Measurements from ENCODE around the gene SCUBE2.

SCUBE2 gene

GRCh38 chr11:9071692-9072091 is 19.7 kb downstream of the SCUBE2 start:
- no peaks in the 10 kb centered on the region for H3K9me3 Mint-ChIP-seq

GRCh38 chr11:9070749-9071491 is 20.5 kb downstream of the SCUBE2 start:
- Mint-ChIP-seq H3K27ac (no peak overlapping the region), H3K4me3 (no peak overlapping the region), H3K36me3 (ENCODE audit: low read depth) (no peaks in the 10 kb centered on the region), H3K4me1 (ENCODE audit: low read depth) (no peaks in the 10 kb centered on the region), H3K9me3 (no peaks in the 10 kb centered on the region), H3K27me3 (peaks cover 15% of the 10 kb centered on the region)

More at GRCh38 chr11:9071692-9072091, 19.7 kb downstream of the SCUBE2 start:
- Mint-ChIP-seq H3K4me3 (no peak overlapping the region), H3K27me3 (peaks cover 16% of the 10 kb centered on the region), H3K36me3 (ENCODE audit: low read depth) (no peaks in the 10 kb centered on the region), H3K4me1 (ENCODE audit: low read depth) (no peaks in the 10 kb centered on the region), H3K27ac (no peak overlapping the region)

- H3K4me1 Mint-ChIP-seq (ENCODE audit: low read depth): no peaks in the 10 kb centered on the region
- H3K27me3 Mint-ChIP-seq: peaks cover 12% of the 10 kb centered on the region
- no peaks in the 10 kb centered on the region for H3K9me3 Mint-ChIP-seq
- H3K4me3 Mint-ChIP-seq: no peak overlapping the region
- no peak overlapping the region for H3K27ac Mint-ChIP-seq
- no peaks in the 10 kb centered on the region for H3K36me3 Mint-ChIP-seq (ENCODE audit: low read depth)
These were observed 21.4 kb downstream of the SCUBE2 start for GRCh38 chr11:9069862-9070470.

- no peaks in the 10 kb centered on the region for H3K4me1 Mint-ChIP-seq (ENCODE audit: low read depth)
- H3K36me3 Mint-ChIP-seq (ENCODE audit: low read depth): no peaks in the 10 kb centered on the region
- H3K27me3 Mint-ChIP-seq: peaks cover 12% of the 10 kb centered on the region
- no peak overlapping the region for H3K4me3 Mint-ChIP-seq
- no peaks in the 10 kb centered on the region for H3K9me3 Mint-ChIP-seq
- no peak overlapping the region for H3K27ac Mint-ChIP-seq
These were observed 22.1 kb downstream of the SCUBE2 start for GRCh38 chr11:9069256-9069655.

- Mint-ChIP-seq H3K9me3 (no peaks in the 10 kb centered on the region), H3K36me3 (ENCODE audit: low read depth) (no peaks in the 10 kb centered on the region), H3K4me1 (ENCODE audit: low read depth) (no peaks in the 10 kb centered on the region), H3K27ac (no peak overlapping the region), H3K27me3 (peaks cover 14% of the 10 kb centered on the region), H3K4me3 (no peak overlapping the region)
These were observed 24.9 kb downstream of the SCUBE2 start for GRCh38 chr11:9066433-9066925.

GRCh38 chr11:9065607-9066432 is 25.6 kb downstream of the SCUBE2 start:
- no peak overlapping the region for H3K27ac Mint-ChIP-seq
- H3K4me3 Mint-ChIP-seq: no peak overlapping the region
- no peaks in the 10 kb centered on the region for H3K36me3 Mint-ChIP-seq (ENCODE audit: low read depth)
- peaks cover 9% of the 10 kb centered on the region for H3K27me3 Mint-ChIP-seq
- H3K4me1 Mint-ChIP-seq (ENCODE audit: low read depth): peaks cover 4% of the 10 kb centered on the region
- H3K9me3 Mint-ChIP-seq: no peaks in the 10 kb centered on the region

- Mint-ChIP-seq H3K27ac (no peak overlapping the region), H3K9me3 (no peaks in the 10 kb centered on the region), H3K27me3 (peaks cover 12% of the 10 kb centered on the region), H3K4me3 (no peak overlapping the region), H3K4me1 (ENCODE audit: low read depth) (peaks cover 12% of the 10 kb centered on the region), H3K36me3 (ENCODE audit: low read depth) (no peaks in the 10 kb centered on the region)
These were observed 29.6 kb downstream of the SCUBE2 start for GRCh38 chr11:9061807-9062206.

- Mint-ChIP-seq H3K4me1 (ENCODE audit: low read depth) (peaks cover 12% of the 10 kb centered on the region), H3K27ac (no peak overlapping the region), H3K9me3 (no peaks in the 10 kb centered on the region), H3K4me3 (no peak overlapping the region), H3K27me3 (peaks cover 16% of the 10 kb centered on the region), H3K36me3 (ENCODE audit: low read depth) (no peaks in the 10 kb centered on the region)
These were observed 30.7 kb downstream of the SCUBE2 start for GRCh38 chr11:9060700-9061111.

- Mint-ChIP-seq H3K27ac (no peak overlapping the region), H3K36me3 (ENCODE audit: low read depth) (no peaks in the 10 kb centered on the region), H3K9me3 (no peaks in the 10 kb centered on the region), H3K4me1 (ENCODE audit: low read depth) (peaks cover 12% of the 10 kb centered on the region), H3K27me3 (peaks cover 16% of the 10 kb centered on the region), H3K4me3 (no peak overlapping the region)
These were observed 32.0 kb downstream of the SCUBE2 start for GRCh38 chr11:9059406-9059805.

- Mint-ChIP-seq H3K27ac (no peak overlapping the region), H3K4me3 (no peak overlapping the region), H3K36me3 (ENCODE audit: low read depth) (no peaks in the 10 kb centered on the region), H3K9me3 (no peaks in the 10 kb centered on the region), H3K4me1 (ENCODE audit: low read depth) (peaks cover 12% of the 10 kb centered on the region), H3K27me3 (peaks cover 16% of the 10 kb centered on the region)
These were observed 33.5 kb downstream of the SCUBE2 start for GRCh38 chr11:9057888-9058287.

GRCh38 chr11:9057007-9057406 is 34.4 kb downstream of the SCUBE2 start:
- no peak overlapping the region for H3K4me3 Mint-ChIP-seq
- no peaks in the 10 kb centered on the region for H3K9me3 Mint-ChIP-seq
- H3K36me3 Mint-ChIP-seq (ENCODE audit: low read depth): no peaks in the 10 kb centered on the region
- H3K4me1 Mint-ChIP-seq (ENCODE audit: low read depth): peaks cover 12% of the 10 kb centered on the region
- no peak overlapping the region for H3K27ac Mint-ChIP-seq
- peaks cover 9% of the 10 kb centered on the region for H3K27me3 Mint-ChIP-seq

GRCh38 chr11:9056467-9056866 is 34.9 kb downstream of the SCUBE2 start:
- H3K4me3 Mint-ChIP-seq: no peak overlapping the region
- H3K36me3 Mint-ChIP-seq (ENCODE audit: low read depth): no peaks in the 10 kb centered on the region
- peaks cover 9% of the 10 kb centered on the region for H3K27me3 Mint-ChIP-seq
- H3K27ac Mint-ChIP-seq: no peak overlapping the region
- peaks cover 12% of the 10 kb centered on the region for H3K4me1 Mint-ChIP-seq (ENCODE audit: low read depth)
- H3K9me3 Mint-ChIP-seq: no peaks in the 10 kb centered on the region

- H3K36me3 Mint-ChIP-seq (ENCODE audit: low read depth): no peaks in the 10 kb centered on the region
- H3K27me3 Mint-ChIP-seq: peaks cover 9% of the 10 kb centered on the region
- no peak overlapping the region for H3K4me3 Mint-ChIP-seq
- H3K9me3 Mint-ChIP-seq: no peaks in the 10 kb centered on the region
- no peaks in the 10 kb centered on the region for H3K4me1 Mint-ChIP-seq (ENCODE audit: low read depth)
- no peak overlapping the region for H3K27ac Mint-ChIP-seq
These were observed 37.9 kb downstream of the SCUBE2 start for GRCh38 chr11:9053316-9054035.

GRCh38 chr11:9052316-9052715 is 39.1 kb downstream of the SCUBE2 start:
- Mint-ChIP-seq H3K9me3 (no peaks in the 10 kb centered on the region), H3K4me3 (no peak overlapping the region), H3K27me3 (peaks cover 9% of the 10 kb centered on the region), H3K27ac (no peak overlapping the region), H3K4me1 (ENCODE audit: low read depth) (no peaks in the 10 kb centered on the region), H3K36me3 (ENCODE audit: low read depth) (no peaks in the 10 kb centered on the region)

Data from stimulated activated naive CD8-positive, alpha-beta T cell treated with anti-CD3 and anti-CD28 coated beads, Interleukin-15, Interleukin-2, amounts not matched to agents 100 ng/mL and 50 ng/mL, for 24 hours (primary cell).